Measurements from ENCODE around the gene ACTL8.
A peak's percentile ranks its signal among the peaks of the same experiment; 100 is the strongest.

ACTL8 gene

GRCh38 chr1:17746920-17747319 lies 8.2 kb upstream of the ACTL8 start:
- DNase-seq (ENCODE audit: low read depth): no peak
- TF ChIP-seq CTCF (IDR thresholded peaks at IDR 0.05; ENCODE audit: control insufficient read depth, insufficient read depth, low read depth, low read length, missing control alignments): no peak
- no peak overlapping the region for H3K4me3 ChIP-seq (ENCODE audit: control insufficient read depth, low read depth, low read length)

- no peak overlapping the region for H3K4me3 ChIP-seq (ENCODE audit: control insufficient read depth, low read depth, low read length)
- DNase-seq (ENCODE audit: low read depth): no peak
- TF ChIP-seq CTCF (IDR thresholded peaks at IDR 0.05; ENCODE audit: control insufficient read depth, insufficient read depth, low read depth, low read length, missing control alignments): no peak
Observed at GRCh38 chr1:17750333-17750732, 4.8 kb upstream of the ACTL8 start.

- no peak overlapping the region for H3K4me3 ChIP-seq (ENCODE audit: control insufficient read depth, low read depth, low read length)
- no peak for DNase-seq (ENCODE audit: low read depth)
- no peak for TF ChIP-seq CTCF (IDR thresholded peaks at IDR 0.05; ENCODE audit: control insufficient read depth, insufficient read depth, low read depth, low read length, missing control alignments)
Observed at GRCh38 chr1:17752356-17752755, 2.8 kb upstream of the ACTL8 start.

- DNase-seq (ENCODE audit: low read depth): no peak
- H3K4me3 ChIP-seq (ENCODE audit: control insufficient read depth, low read depth, low read length): no peak overlapping the region
- TF ChIP-seq CTCF (IDR thresholded peaks at IDR 0.05; ENCODE audit: control insufficient read depth, insufficient read depth, low read depth, low read length, missing control alignments): no peak
Observed at GRCh38 chr1:17757426-17757825, 2.3 kb downstream of the ACTL8 start.

- DNase-seq (ENCODE audit: low read depth): no peak
- no peak overlapping the region for H3K4me3 ChIP-seq (ENCODE audit: control insufficient read depth, low read depth, low read length)
- peak; percentile 17 for TF ChIP-seq CTCF (IDR thresholded peaks at IDR 0.05; ENCODE audit: control insufficient read depth, insufficient read depth, low read depth, low read length, missing control alignments)
Observed at GRCh38 chr1:17759114-17759513, 4.0 kb downstream of the ACTL8 start.

- no peak for DNase-seq (ENCODE audit: low read depth)
- no peak for TF ChIP-seq CTCF (IDR thresholded peaks at IDR 0.05; ENCODE audit: control insufficient read depth, insufficient read depth, low read depth, low read length, missing control alignments)
- no peak overlapping the region for H3K4me3 ChIP-seq (ENCODE audit: control insufficient read depth, low read depth, low read length)
Observed at GRCh38 chr1:17762313-17762712, 7.2 kb downstream of the ACTL8 start.

- no peak for DNase-seq (ENCODE audit: low read depth)
- H3K4me3 ChIP-seq (ENCODE audit: control insufficient read depth, low read depth, low read length): no peak overlapping the region
- no peak for TF ChIP-seq CTCF (IDR thresholded peaks at IDR 0.05; ENCODE audit: control insufficient read depth, insufficient read depth, low read depth, low read length, missing control alignments)
Observed at GRCh38 chr1:17763417-17763816, 8.3 kb downstream of the ACTL8 start.

Measured in AG09309 (cell line).